GM12878 (cell line): ENCODE data around the gene XRN2. TPM values are rescaled to one million over a fixed set of nuclear protein-coding genes. Genes with fewer than 3 reads are reported as not detected.

ENCODE experiments used
- ATAC-seq: fragments of 200-7000 bp; cut with Tn5 transposase; 3 replicates; pipeline ENCODE4 v1.9.1; 2020; ENCODE audit warnings: mild to moderate bottlenecking, moderate library complexity
- BruUV-seq: library from RNA; stranded (reverse); fragments of 400-500 nt; replicated peaks from 2 replicates; lab custom pipeline; 2021; lab: Mats Ljungman, UMichigan
- CTCF ChIA-PET: fragments of 300-600 bp; sonication (Branson Sonifier 250); formaldehyde crosslinking; extraction: SDS; loops from one replicate; lab custom pipeline; 2021; ENCODE audit warnings: inconsistent platforms; lab: Yijun Ruan, JAX
- POLR2A ChIA-PET: fragments of 350-600 bp; formaldehyde crosslinking; extraction: SDS; loops from one replicate; lab custom pipeline; 2021; ENCODE audit warnings: inconsistent platforms; lab: Charles Lee
- RAD21 ChIA-PET: fragments of 300-600 bp; sonication (Branson Sonifier 250); formaldehyde crosslinking; loops from one replicate; lab custom pipeline; 2023; ENCODE audit warnings: antibody characterized with exemption; ENCODE audit not compliant: unreplicated experiment; lab: Charles Lee
- SMC1A ChIA-PET: fragments of 300-600 bp; sonication (Branson Sonifier 250); formaldehyde crosslinking; loops from one replicate; lab custom pipeline; 2023; ENCODE audit not compliant: unreplicated experiment, uncharacterized antibody; lab: Charles Lee
- DNase-seq: peaks from one replicate; pipeline ENCODE4 v3.0.0-alpha.2; 2011; ENCODE audit warnings: low read depth, low spot score
- FAIRE-seq: peaks from 3 replicates; lab custom pipeline; 2011; peaks lifted over from hg19 to GRCh38; lab: Jason Lieb, UNC
- H2AFZ ChIP-seq: 2 replicates; pipeline ENCODE4 v1.6.0; 2011; ENCODE audit warnings: low read depth, low read length, control low read depth; ENCODE audit not compliant: control insufficient read depth
- H3K27ac ChIP-seq: 2 replicates; pipeline ENCODE4 v1.5.1; 2011; ENCODE audit warnings: control low read depth; ENCODE audit not compliant: control insufficient read depth, insufficient read depth
- H3K27me3 ChIP-seq, 2 experiments: replicated peaks in 1 of 2; 2 replicates each; pipeline versions ENCODE4 v1.6.0 to v1.6.1; 2011; ENCODE audit warnings: low read length in 1 of 2; ENCODE audit not compliant: control insufficient read depth in 2 of 2, insufficient read depth in 2 of 2
- H3K36me3 ChIP-seq, 2 experiments: 2 replicates each; pipeline ENCODE4 v1.5.1; 2011; ENCODE audit warnings: low read length in 1 of 2; ENCODE audit not compliant: control insufficient read depth in 2 of 2, insufficient read depth in 2 of 2
- H3K4me1 ChIP-seq: 2 replicates; pipeline ENCODE4 v1.6.1; 2011; ENCODE audit warnings: mild to moderate bottlenecking, low read length, moderate library complexity, mixed read lengths; ENCODE audit not compliant: control insufficient read depth, insufficient read depth
- H3K4me2 ChIP-seq: 2 replicates; pipeline ENCODE4 v1.6.0; 2011; ENCODE audit warnings: control low read depth; ENCODE audit not compliant: control insufficient read depth, insufficient read depth
- H3K4me3 ChIP-seq: fragments of 200-600 bp; sonication (generic); 2 replicates; pipeline ENCODE4 v1.5.1; 2016
- H3K79me2 ChIP-seq: 2 replicates; pipeline ENCODE4 v1.6.0; 2011; ENCODE audit warnings: low read length; ENCODE audit not compliant: control insufficient read depth, insufficient read depth
- H3K9ac ChIP-seq: 2 replicates; pipeline ENCODE4 v1.8.0; 2011; ENCODE audit warnings: low read length, control low read depth, mixed read lengths; ENCODE audit not compliant: control insufficient read depth, insufficient read depth
- H3K9me3 ChIP-seq: replicated peaks from 3 replicates; pipeline ENCODE4 v1.5.1; 2011; ENCODE audit warnings: mild to moderate bottlenecking, low read length; ENCODE audit not compliant: control insufficient read depth, insufficient read depth
- H4K20me1 ChIP-seq: 2 replicates; pipeline ENCODE4 v1.6.0; 2011; ENCODE audit not compliant: control insufficient read depth, insufficient read depth
- CHD1 ChIP-seq: IDR thresholded peaks from 2 replicates; pipeline ENCODE4 v1.6.1; 2012; ENCODE audit warnings: low read depth, low read length, improper control_type of control experiment
- EP300 ChIP-seq, 2 experiments: fragments of 150-350 bp in 1 of 2; IDR thresholded peaks; 2 replicates each; pipeline ENCODE4 v1.6.1; 2011 to 2012; ENCODE audit warnings: low read depth in 2 of 2, low read length in 2 of 2, borderline replicate concordance in 1 of 2, improper control_type of control experiment in 1 of 2, inconsistent platforms in 1 of 2; ENCODE audit not compliant: control insufficient read depth in 1 of 2
- KDM1A ChIP-seq: fragments of 200-600 bp; sonication (generic); IDR thresholded peaks from 2 replicates; pipeline ENCODE4 v1.6.1; 2016; ENCODE audit warnings: borderline replicate concordance
- MEF2B ChIP-seq: fragments of 450-650 bp; IDR thresholded peaks from 2 replicates; pipeline ENCODE4 v1.6.1; 2018; ENCODE audit warnings: mild to moderate bottlenecking, moderate library complexity; ENCODE audit not compliant: partially characterized antibody, poor library complexity, severe bottlenecking
- NBN ChIP-seq: fragments of 450-650 bp; IDR thresholded peaks from 2 replicates; pipeline ENCODE4 v1.6.1; 2016
- NR2C2 ChIP-seq: IDR thresholded peaks from 2 replicates; pipeline ENCODE4 v1.6.1; 2011; ENCODE audit warnings: borderline replicate concordance, low read depth; ENCODE audit not compliant: control insufficient read depth, insufficient read length
- POLR2A ChIP-seq: IDR thresholded peaks from 2 replicates; pipeline ENCODE4 v1.6.1; 2011; ENCODE audit warnings: low read depth, mild to moderate bottlenecking, low read length
- SMARCA5 ChIP-seq: fragments of 450-650 bp; IDR thresholded peaks from 2 replicates; pipeline ENCODE4 v1.6.1; 2017; ENCODE audit warnings: mild to moderate bottlenecking
- SRF ChIP-seq, 2 experiments: IDR thresholded peaks; 2 replicates each; pipeline ENCODE4 v1.6.1; 2011; ENCODE audit warnings: low read depth in 2 of 2, low read length in 2 of 2, mild to moderate bottlenecking in 1 of 2, moderate library complexity in 1 of 2
- STAT3 ChIP-seq: IDR thresholded peaks from 2 replicates; pipeline ENCODE4 v1.6.1; 2011; ENCODE audit warnings: low read depth, low read length, improper control_type of control experiment
- ZNF384 ChIP-seq: IDR thresholded peaks from 2 replicates; pipeline ENCODE4 v1.6.1; 2012; ENCODE audit warnings: low read depth, mild to moderate bottlenecking, low read length, improper control_type of control experiment, borderline replicate concordance
- ZNF622 ChIP-seq: fragments of 450-650 bp; IDR thresholded peaks from 2 replicates; pipeline ENCODE4 v1.6.1; 2017; ENCODE audit warnings: mild to moderate bottlenecking, inconsistent platforms
- WGBS: methylation state at CpG from one replicate; pipeline ENCODE4 v1.1.6; 2016; ENCODE audit warnings: low lambda C conversion rate; ENCODE audit not compliant: insufficient replicate concordance, insufficient coverage; ENCODE audit errors: missing lambda C conversion rate; 5-methylcytosine and 5-hydroxymethylcytosine counted together
- in situ Hi-C: fragments of 300-500 bp; cut with MboI; formaldehyde crosslinking; loops from 9 replicates; pipeline ENCODE4 v1.14.3; 2018; ENCODE audit warnings: mixed read lengths
- intact Hi-C: fragments of 100-400 bp; cut with micrococcal nuclease; formaldehyde crosslinking; loops from one replicate; pipeline ENCODE4 v1.14.2; 2022; ENCODE audit not compliant: unreplicated experiment
- polyA plus RNA-seq, 11 experiments: library from polyadenylated mRNA; depleted of rRNA in 4 of 11; unstranded in 6 of 11; stranded (reverse) in 5 of 11; fragments of >200 nt; fragmentation: Nextera tagmentation in 4 of 11; fragmentation: Illumina TruSeq in 1 of 11; extraction: Ambion mirVana in 4 of 11; extraction: Trizol in 1 of 11; gene quantifications; 1 replicate in 1 of 11; 2 replicates in 10 of 11; pipeline versions ENCODE4 v1.2.1 to v1.2.3, GENCODE V29; 2011 to 2016; ENCODE audit warnings: inconsistent platforms in 2 of 11, missing spikeins in 2 of 11, low read depth in 1 of 11
- total RNA-seq, 4 experiments: library from RNA; depleted of rRNA in 3 of 4; stranded (reverse); fragments of >200 nt in 3 of 4; fragmentation: Illumina TruSeq in 1 of 4; extraction: Trizol in 1 of 4; gene quantifications; 2 replicates each; pipeline versions ENCODE4 v1.2.1 to v1.2.3, GENCODE V29; 2013 to 2021
- TF ChIP-seq, protein P1 (sequence below): fragments of 450-650 bp; IDR thresholded peaks from 2 replicates; pipeline ENCODE4 v1.6.1; 2018; ENCODE audit warnings: mild to moderate bottlenecking, low read depth, moderate library complexity; ENCODE audit not compliant: partially characterized antibody
- TF ChIP-seq, protein P2 (sequence below): fragments of 450-650 bp; IDR thresholded peaks from 2 replicates; pipeline ENCODE4 v1.6.1; 2017; ENCODE audit warnings: mild to moderate bottlenecking, moderate library complexity
- TF ChIP-seq, protein P3 (sequence below): fragments of 450-650 bp; formaldehyde crosslinking; IDR thresholded peaks from 2 replicates; pipeline ENCODE4 v1.4.0; 2022; ENCODE audit warnings: mild to moderate bottlenecking, moderate library complexity

XRN2 gene
- total and polyA plus RNA-seq, 10 of the 15 experiments (the other 5 are each of a cell fraction or from before 2014, with no cell fraction given) = 59.7 to 97.8 (median 75.6) TPM

DNA sequence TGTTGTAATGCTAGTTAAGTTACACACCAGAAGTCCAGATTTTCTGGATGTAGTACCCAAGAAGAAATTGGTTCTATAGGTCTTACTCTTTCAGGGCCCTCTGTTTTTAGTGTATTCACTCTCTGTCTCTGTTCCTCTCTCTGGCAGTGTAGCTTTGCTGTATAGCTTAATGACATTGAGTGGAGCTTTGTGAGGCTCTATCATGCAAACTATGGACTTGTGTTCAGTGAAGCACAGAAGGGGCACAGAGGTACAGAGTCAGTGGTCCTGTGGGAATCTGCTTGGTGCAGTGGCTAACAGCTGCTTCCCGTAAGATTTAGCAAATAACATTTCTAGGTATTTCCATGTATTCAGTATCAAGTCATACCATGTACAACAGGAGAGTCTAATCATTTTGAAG lies 68.1 kb downstream of the XRN2 start:
- Histone ChIP-seq H3K79me2 (no peaks in the 10 kb centered on the region), H3K27me3 (no peaks in the 10 kb centered on the region), H3K4me1 (no peaks in the 10 kb centered on the region), H3K9ac (no peak overlapping the region), H3K4me2 (no peak overlapping the region), H3K27ac (no peak overlapping the region), H4K20me1 (no peaks in the 10 kb centered on the region), H2AFZ (no peak overlapping the region), H3K9me3 (no peaks in the 10 kb centered on the region), H3K36me3 (peaks cover 0 to 9% of the 10 kb centered on the region in 2 experiments; a peak in 1 of 4 replicates), H3K4me3 (no peak overlapping the region)
- ChIA-PET POLR2A (no interaction called here), SMC1A (interaction anchor here (0.9 to 1.1 kb wide), 5 partner anchors 9 to 201 kb away, joined by 3 to 5 read pairs (median 4); no protein-coding TSS in a partner anchor), RAD21 (no interaction called here), CTCF (interaction anchor here (0.6 to 1.1 kb wide), 4 partner anchors 9 to 199 kb away, joined by 3 read pairs; no protein-coding TSS in a partner anchor)
- BruUV-seq = no TSS peak
- in situ Hi-C loops = no loop called here
- FAIRE-seq (no peak), DNase-seq (no peak), ATAC-seq (no peak)
- intact Hi-C loops = loop anchor here (5.0 kb wide), 1 partner anchor 134 kb away; no protein-coding TSS in a partner anchor
- WGBS = 100% methylated on average over 1 of the region's 1 CpG
- TF ChIP-seq POLR2A (no peak), SRF (IDR thresholded peaks at IDR 0.05; ENCODE audit: low read depth in 2 of 2, low read length in 2 of 2) (no peak), SMARCA5 (no peak), ZNF622 (no peak), MEF2B (no peak), NR2C2 (no peak), NBN (no peak), CHD1 (no peak), ZNF384 (no peak), EP300 (IDR thresholded peaks at IDR 0.05; ENCODE audit: borderline replicate concordance in 1 of 2, control insufficient read depth in 1 of 2, low read depth in 2 of 2, low read length in 2 of 2) (no peak), KDM1A (no peak), STAT3 (no peak)
- TF ChIP-seq, protein P1, sequence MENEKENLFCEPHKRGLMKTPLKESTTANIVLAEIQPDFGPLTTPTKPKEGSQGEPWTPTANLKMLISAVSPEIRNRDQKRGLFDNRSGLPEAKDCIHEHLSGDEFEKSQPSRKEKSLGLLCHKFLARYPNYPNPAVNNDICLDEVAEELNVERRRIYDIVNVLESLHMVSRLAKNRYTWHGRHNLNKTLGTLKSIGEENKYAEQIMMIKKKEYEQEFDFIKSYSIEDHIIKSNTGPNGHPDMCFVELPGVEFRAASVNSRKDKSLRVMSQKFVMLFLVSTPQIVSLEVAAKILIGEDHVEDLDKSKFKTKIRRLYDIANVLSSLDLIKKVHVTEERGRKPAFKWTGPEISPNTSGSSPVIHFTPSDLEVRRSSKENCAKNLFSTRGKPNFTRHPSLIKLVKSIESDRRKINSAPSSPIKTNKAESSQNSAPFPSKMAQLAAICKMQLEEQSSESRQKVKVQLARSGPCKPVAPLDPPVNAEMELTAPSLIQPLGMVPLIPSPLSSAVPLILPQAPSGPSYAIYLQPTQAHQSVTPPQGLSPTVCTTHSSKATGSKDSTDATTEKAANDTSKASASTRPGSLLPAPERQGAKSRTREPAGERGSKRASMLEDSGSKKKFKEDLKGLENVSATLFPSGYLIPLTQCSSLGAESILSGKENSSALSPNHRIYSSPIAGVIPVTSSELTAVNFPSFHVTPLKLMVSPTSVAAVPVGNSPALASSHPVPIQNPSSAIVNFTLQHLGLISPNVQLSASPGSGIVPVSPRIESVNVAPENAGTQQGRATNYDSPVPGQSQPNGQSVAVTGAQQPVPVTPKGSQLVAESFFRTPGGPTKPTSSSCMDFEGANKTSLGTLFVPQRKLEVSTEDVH = no peak
- TF ChIP-seq, protein P2, sequence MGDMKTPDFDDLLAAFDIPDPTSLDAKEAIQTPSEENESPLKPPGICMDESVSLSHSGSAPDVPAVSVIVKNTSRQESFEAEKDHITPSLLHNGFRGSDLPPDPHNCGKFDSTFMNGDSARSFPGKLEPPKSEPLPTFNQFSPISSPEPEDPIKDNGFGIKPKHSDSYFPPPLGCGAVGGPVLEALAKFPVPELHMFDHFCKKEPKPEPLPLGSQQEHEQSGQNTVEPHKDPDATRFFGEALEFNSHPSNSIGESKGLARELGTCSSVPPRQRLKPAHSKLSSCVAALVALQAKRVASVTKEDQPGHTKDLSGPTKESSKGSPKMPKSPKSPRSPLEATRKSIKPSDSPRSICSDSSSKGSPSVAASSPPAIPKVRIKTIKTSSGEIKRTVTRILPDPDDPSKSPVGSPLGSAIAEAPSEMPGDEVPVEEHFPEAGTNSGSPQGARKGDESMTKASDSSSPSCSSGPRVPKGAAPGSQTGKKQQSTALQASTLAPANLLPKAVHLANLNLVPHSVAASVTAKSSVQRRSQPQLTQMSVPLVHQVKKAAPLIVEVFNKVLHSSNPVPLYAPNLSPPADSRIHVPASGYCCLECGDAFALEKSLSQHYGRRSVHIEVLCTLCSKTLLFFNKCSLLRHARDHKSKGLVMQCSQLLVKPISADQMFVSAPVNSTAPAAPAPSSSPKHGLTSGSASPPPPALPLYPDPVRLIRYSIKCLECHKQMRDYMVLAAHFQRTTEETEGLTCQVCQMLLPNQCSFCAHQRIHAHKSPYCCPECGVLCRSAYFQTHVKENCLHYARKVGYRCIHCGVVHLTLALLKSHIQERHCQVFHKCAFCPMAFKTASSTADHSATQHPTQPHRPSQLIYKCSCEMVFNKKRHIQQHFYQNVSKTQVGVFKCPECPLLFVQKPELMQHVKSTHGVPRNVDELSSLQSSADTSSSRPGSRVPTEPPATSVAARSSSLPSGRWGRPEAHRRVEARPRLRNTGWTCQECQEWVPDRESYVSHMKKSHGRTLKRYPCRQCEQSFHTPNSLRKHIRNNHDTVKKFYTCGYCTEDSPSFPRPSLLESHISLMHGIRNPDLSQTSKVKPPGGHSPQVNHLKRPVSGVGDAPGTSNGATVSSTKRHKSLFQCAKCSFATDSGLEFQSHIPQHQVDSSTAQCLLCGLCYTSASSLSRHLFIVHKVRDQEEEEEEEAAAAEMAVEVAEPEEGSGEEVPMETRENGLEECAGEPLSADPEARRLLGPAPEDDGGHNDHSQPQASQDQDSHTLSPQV = no peak
- TF ChIP-seq, protein P3, sequence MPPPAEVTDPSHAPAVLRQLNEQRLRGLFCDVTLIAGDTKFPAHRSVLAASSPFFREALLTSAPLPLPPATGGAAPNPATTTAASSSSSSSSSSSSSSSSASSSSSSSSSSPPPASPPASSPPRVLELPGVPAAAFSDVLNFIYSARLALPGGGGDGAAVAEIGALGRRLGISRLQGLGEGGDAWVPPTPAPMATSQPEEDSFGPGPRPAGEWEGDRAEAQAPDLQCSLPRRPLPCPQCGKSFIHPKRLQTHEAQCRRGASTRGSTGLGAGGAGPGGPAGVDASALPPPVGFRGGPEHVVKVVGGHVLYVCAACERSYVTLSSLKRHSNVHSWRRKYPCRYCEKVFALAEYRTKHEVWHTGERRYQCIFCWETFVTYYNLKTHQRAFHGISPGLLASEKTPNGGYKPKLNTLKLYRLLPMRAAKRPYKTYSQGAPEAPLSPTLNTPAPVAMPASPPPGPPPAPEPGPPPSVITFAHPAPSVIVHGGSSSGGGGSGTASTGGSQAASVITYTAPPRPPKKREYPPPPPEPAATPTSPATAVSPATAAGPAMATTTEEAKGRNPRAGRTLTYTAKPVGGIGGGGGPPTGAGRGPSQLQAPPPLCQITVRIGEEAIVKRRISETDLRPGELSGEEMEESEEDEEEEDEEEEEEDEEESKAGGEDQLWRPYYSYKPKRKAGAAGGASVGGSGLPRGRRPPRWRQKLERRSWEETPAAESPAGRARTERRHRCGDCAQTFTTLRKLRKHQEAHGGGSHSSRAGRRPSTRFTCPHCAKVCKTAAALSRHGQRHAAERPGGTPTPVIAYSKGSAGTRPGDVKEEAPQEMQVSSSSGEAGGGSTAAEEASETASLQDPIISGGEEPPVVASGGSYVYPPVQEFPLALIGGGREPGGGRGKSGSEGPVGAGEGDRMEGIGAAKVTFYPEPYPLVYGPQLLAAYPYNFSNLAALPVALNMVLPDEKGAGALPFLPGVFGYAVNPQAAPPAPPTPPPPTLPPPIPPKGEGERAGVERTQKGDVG (CRISPR knock-in tag) = no peak
